NCI-H128 (cell line): Measurements from ENCODE around the gene TRIM8.
"Not testable (repeated sequence)": the region's sequence is repeated elsewhere in the genome, so short reads cannot be mapped to it uniquely, and the experiment has no call there.

Experiments used
- DNase-seq: peaks from one replicate; lab custom pipeline; 2025; ENCODE audit not compliant: unreplicated experiment; lab: John Stamatoyannopoulos, UW

Gene TRIM8

DNA sequence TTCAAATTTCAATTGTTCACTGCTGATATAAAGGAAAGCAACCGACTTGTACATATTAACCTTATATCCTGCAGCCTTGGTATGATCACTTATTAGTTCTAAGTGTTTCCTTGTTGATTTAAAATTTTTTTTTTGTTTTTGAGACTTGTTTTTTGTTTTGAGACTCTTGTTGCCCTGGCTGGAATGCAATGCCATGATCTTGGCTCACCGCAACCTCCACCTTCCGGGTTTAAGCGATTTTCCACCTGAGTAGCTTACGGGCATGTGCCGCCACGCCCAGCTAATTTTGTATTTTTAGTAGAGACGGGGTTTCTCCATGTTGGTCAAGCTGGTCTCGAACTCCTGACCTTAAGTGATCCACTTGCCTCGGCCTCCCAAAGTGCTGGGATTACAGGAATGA, 51.1 kb downstream of the TRIM8 start:
- not testable (repeated sequence) for DNase-seq

DNA sequence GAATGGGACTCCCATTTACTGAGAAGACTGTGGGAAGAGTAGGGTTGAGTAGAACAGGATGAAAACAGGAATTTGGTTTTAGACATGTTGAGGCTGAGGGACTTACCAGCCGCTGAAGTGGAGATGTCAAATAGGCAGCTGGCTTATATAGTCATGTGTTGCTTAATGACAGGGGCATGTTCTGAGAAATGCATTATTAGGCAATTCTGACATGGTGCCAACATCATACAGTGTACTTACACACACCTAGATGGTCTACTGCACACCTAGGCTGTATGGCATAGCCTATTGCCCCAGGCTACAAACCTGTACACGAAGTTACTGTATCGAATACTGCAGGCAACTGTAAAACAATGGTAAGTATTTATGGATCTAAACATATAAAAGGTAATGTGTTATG, 52.5 kb downstream of the TRIM8 start:
- no peak for DNase-seq

DNA sequence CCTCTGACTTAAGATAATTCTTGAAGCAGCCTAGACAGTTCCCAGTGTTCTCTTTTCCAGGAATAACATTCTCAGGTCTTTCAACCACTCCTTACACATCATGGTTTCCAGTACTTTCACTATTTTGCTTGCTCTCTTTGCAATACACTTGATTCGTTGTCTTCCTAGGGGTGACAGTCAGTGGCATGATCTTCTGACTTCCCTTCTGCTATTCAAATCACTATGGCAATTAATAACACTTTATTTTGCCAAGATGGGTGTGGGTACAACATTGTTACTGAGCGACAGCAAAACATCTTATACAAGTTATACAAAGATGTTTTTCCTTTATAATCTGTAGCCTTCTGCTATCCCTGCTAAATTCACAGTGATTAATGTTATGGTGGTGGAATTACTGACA, 54.6 kb downstream of the TRIM8 start:
- no peak for DNase-seq

DNA sequence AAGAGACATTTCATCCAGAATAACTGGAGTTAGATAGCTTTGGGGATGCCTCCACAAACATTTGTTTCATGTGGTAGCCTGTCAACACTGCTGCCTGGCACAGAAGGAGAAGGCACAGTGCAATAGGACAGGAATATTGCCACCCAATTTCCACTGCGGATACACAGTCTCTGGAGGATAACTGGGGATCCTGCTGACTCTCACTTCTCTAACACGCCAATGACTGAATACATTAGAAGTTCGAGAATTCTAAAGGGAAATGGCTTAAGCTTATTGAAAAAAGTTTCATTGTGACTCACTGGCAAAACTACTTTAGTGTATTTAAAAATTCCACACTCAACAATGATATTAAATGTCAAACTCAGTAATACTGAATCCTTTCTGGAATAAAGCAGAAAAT, 57.0 kb downstream of the TRIM8 start:
- no peak for DNase-seq

DNA sequence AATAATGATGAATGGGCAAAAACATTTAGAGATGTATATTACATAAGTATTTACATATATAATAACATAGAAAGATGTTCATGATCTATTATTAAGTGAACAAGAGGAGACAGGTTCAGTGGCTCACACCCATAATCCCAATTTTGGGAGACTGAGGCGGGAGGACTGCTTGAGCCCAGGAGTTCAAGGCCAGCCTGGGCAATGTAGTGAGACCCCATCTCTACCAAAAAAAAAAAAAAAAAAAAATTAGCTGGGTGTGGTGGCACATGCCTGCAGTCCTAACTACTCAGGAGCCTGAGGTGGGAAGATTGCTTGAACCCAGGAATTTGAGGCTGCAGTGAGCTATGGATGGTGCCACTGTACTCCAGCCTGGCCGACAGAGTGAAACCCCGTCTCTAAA, 57.5 kb downstream of the TRIM8 start:
- no peak for DNase-seq

DNA sequence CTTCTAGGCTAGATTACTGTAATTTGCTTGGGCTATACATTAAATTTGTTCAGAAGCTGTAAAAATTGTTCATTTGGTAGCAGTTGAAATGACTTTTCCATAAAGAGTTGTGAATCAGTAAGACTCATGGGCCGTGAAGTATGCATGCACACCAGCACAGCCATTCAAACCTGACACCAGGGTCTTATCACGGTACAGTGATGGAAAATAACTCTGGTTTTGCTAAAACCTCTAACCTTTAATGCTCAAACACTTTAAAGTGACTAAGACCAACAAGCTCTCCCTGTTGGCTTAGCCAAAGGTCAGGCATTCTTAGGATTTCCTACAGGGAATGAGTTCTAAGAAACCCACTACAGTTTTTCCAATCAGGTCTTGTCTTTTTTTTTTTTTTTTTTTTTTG, 58.5 kb downstream of the TRIM8 start:
- no peak for DNase-seq

DNA sequence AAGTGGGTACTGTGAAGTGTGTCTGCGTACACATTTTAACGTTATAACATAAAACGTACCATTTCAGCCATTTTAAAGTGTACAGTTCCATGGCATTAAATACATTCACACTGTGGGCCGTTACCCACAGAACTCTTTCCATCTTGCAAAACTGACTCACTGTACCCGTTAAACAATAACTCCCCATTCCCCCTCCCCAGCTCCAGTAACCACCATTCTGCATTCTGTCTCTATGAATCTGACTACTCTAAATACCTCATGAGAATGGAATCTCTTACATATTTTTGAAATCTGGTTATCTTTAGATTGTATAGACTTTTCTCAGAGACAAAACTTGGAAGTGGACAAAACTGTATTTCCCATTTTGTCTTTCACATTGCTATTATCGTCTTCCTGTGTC, 60.6 kb downstream of the TRIM8 start:
- DNase-seq: no peak

DNA sequence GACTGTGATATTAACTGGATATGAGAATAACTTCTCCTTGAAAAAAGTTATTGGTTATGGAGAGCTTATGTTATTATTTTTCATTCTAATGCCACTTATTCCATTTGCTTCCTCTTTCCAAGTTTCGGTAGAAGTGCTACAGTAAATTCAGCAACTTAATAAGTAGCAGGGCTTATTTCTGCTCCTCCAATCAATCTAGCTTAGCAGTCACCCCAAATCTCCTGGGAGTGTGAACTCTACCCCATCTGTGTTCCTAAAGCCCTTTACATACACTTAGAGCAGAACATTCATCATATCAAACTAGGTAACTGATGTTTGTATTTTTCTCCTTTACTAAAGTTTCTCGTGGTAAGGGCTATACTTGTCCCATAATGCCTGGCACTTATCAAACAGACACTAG, 61.3 kb downstream of the TRIM8 start:
- DNase-seq: no peak
